Tibial nerve (tissue), 4 donors: ENCODE measurements around the gene CARD11. TPM values are rescaled to one million over a fixed set of nuclear protein-coding genes. Genes with fewer than 3 reads are reported as not detected.
"Not testable (repeated sequence)": the region's sequence is repeated elsewhere in the genome, so short reads cannot be mapped to it uniquely, and the experiment has no call there.

Experiments
- DNase-seq, 2 donors: peaks; one replicate each; pipeline ENCODE4 v3.0.0-alpha.2; 2019; ENCODE audit warnings: low spot score in 2 of 2
- H3K27ac ChIP-seq, 4 donors: fragments of 200-600 bp; sonication (generic) in 3 of 4; one replicate each; pipeline ENCODE4 v1.5.1; 2017 to 2019; ENCODE audit warnings: mild to moderate bottlenecking in 1 of 4
- H3K27me3 ChIP-seq, 2 donors: fragments of 200-600 bp; sonication (generic) in 1 of 2; one replicate each; pipeline versions ENCODE4 v1.5.1 to v1.6.0; 2017 to 2019
- H3K36me3 ChIP-seq, 3 donors: fragments of 200-600 bp; sonication (generic); one replicate each; pipeline ENCODE4 v1.5.1; 2018 to 2019
- H3K4me1 ChIP-seq, 4 donors: fragments of 200-600 bp; sonication (generic) in 3 of 4; one replicate each; pipeline ENCODE4 v1.5.1; 2017 to 2019
- H3K4me3 ChIP-seq, 4 donors: fragments of 200-600 bp; sonication (generic) in 3 of 4; one replicate each; pipeline ENCODE4 v1.5.1; 2017 to 2019; ENCODE audit warnings: mild to moderate bottlenecking in 1 of 4, moderate library complexity in 1 of 4
- H3K9me3 ChIP-seq, 4 donors: fragments of 200-600 bp; sonication (generic) in 3 of 4; one replicate each; pipeline ENCODE4 v1.5.1; 2017 to 2019
- EP300 ChIP-seq, 2 donors: sonication (generic); formaldehyde crosslinking; IDR thresholded peaks; one replicate each; pipeline ENCODE4 v1.6.1; 2017; ENCODE audit warnings: antibody characterized with exemption in 2 of 2, mild to moderate bottlenecking in 1 of 2
- POLR2A ChIP-seq, 2 donors: fragments of 450-650 bp; IDR thresholded peaks; one replicate each; pipeline ENCODE4 v1.6.1; 2017; ENCODE audit warnings: antibody characterized with exemption in 2 of 2, mild to moderate bottlenecking in 2 of 2, moderate library complexity in 2 of 2
- WGBS, 2 donors: methylation state at CpG; one replicate each; pipeline ENCODE4 v1.1.5; 2018; 5-methylcytosine and 5-hydroxymethylcytosine counted together
- total RNA-seq, 4 donors: library from RNA; depleted of rRNA; stranded (reverse); fragments of >200 nt; gene quantifications; one replicate each; pipeline ENCODE4 v1.1.0, GENCODE V29; 2016
- TF ChIP-seq, protein P1 (sequence below), 5 experiments: fragments of 200-600 bp in 3 of 5; fragments of 450-650 bp in 2 of 5; sonication (generic) in 3 of 5; IDR thresholded peaks; one replicate each; pipeline ENCODE4 v1.5.1; 2016 to 2019; ENCODE audit warnings: antibody characterized with exemption in 5 of 5, mild to moderate bottlenecking in 3 of 5, moderate library complexity in 2 of 5

CARD11 gene
- total RNA-seq, 4 donors from 2014 or later = 2.0 to 4.8 (median 3.1) TPM

DNA sequence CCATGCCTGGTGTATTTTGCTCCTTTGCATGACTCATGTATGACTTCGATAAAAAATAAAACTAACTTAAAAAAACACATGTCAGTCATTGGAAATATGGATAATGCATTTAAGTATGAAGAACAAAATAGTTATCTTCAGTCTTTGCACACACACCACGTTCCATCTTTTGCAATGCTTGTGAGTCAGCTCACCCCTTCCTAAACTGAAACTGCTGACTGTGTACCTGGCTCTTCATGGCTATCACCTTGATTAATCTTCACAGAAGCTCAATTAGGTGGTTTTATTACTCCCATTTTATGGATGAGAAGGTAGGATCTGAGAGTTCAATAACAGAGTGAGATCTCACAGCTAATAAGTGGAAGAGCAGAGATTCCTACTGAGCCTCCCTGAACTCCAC is 79.5 kb downstream of the CARD11 start:
- Histone ChIP-seq H3K27ac (no peak overlapping the region), H3K4me1 (no peaks in the 10 kb centered on the region), H3K4me3 (no peak overlapping the region), H3K9me3 (peaks cover 0 to 58% (median 7%) of the 10 kb centered on the region in 4 donors), H3K36me3 (no peaks in the 10 kb centered on the region), H3K27me3 (no peaks in the 10 kb centered on the region)
- WGBS, 2 donors = 85 to 86% methylated on average over 2 of the region's 2 CpGs
- TF ChIP-seq, protein P1, sequence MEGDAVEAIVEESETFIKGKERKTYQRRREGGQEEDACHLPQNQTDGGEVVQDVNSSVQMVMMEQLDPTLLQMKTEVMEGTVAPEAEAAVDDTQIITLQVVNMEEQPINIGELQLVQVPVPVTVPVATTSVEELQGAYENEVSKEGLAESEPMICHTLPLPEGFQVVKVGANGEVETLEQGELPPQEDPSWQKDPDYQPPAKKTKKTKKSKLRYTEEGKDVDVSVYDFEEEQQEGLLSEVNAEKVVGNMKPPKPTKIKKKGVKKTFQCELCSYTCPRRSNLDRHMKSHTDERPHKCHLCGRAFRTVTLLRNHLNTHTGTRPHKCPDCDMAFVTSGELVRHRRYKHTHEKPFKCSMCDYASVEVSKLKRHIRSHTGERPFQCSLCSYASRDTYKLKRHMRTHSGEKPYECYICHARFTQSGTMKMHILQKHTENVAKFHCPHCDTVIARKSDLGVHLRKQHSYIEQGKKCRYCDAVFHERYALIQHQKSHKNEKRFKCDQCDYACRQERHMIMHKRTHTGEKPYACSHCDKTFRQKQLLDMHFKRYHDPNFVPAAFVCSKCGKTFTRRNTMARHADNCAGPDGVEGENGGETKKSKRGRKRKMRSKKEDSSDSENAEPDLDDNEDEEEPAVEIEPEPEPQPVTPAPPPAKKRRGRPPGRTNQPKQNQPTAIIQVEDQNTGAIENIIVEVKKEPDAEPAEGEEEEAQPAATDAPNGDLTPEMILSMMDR (IDR thresholded peaks at IDR 0.05) = no peak
- TF ChIP-seq POLR2A (IDR thresholded peaks at IDR 0.05) = no peak
- TF ChIP-seq EP300 (IDR thresholded peaks at IDR 0.05) = no peak
- no peak for DNase-seq

DNA sequence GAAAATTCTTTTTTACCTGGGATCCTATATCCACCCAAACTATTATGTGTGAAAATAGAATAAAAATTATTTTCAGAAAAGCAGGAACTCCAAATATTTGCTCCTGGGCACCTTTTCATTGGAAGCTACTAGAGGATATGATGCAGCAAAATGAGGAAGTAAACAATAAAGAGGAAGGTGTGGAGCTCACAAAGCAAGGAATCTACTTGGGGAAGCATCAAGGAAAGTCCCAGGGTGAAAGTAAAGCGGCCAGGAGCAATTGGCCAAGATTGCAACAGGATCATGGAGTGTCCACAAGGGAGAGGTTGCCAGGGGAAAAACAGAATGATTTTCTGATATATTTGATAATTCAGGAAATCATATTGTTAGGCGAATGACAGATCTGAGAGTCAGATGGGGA is 80.8 kb downstream of the CARD11 start:
- peaks cover 0 to 47% (median 7%) of the 10 kb centered on the region in 4 donors for H3K9me3 ChIP-seq
- H3K36me3 ChIP-seq = no peaks in the 10 kb centered on the region
- no peaks in the 10 kb centered on the region for H3K27me3 ChIP-seq
- WGBS, 2 donors = 72 to 83% methylated on average over 2 of the region's 2 CpGs
- TF ChIP-seq, protein P1 (IDR thresholded peaks at IDR 0.05) = no peak
- TF ChIP-seq POLR2A (IDR thresholded peaks at IDR 0.05) = no peak
- no peak for TF ChIP-seq EP300 (IDR thresholded peaks at IDR 0.05)
- H3K4me1 ChIP-seq = no peaks in the 10 kb centered on the region
- no peak overlapping the region for H3K27ac ChIP-seq
- DNase-seq = no peak
- H3K4me3 ChIP-seq = no peak overlapping the region

- 90 to 94% methylated on average over 14 of the region's 14 CpGs for WGBS, 2 donors
- no peak overlapping the region for H3K4me3 ChIP-seq
- peaks cover 0 to 19% (median 3%) of the 10 kb centered on the region in 4 donors for H3K9me3 ChIP-seq
- TF ChIP-seq EP300 (IDR thresholded peaks at IDR 0.05) = no peak
- TF ChIP-seq, protein P1 (IDR thresholded peaks at IDR 0.05) = no peak
- TF ChIP-seq POLR2A (IDR thresholded peaks at IDR 0.05) = no peak
- no peak overlapping the region for H3K27ac ChIP-seq
- H3K4me1 ChIP-seq = no peaks in the 10 kb centered on the region
- no peak for DNase-seq
- H3K27me3 ChIP-seq = no peaks in the 10 kb centered on the region
- H3K36me3 ChIP-seq = no peaks in the 10 kb centered on the region
These were observed 83.7 kb downstream of the CARD11 start for GRCh38 chr7:2959828-2960599.

DNA sequence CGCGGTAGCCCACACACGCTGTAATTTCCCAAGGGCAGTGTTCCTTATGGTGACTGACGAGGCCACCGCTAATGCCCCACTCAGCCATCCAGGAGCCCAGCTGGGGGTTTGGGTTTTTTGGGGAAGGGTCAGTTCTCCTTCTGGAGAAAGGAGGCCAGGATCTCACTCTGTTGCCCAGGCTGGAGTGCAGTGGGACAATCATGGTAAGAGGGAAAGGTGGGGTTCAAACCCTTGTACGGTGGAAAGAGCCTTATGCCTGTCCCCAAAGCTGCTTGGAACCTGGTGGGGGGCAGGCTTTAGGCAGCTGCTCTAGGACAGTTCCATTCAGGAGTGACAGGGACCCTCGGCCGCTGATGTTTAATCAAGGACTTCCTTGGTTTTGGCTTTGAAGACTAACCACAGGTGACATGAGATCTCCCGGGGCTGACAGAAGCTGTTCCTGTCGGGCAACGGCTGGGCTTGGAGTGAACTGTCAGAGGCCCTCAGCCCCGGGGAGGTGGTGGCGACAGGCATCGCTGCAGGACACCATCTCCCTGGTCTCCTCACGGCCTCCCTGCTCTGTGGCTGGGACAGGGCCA is 84.5 kb downstream of the CARD11 start:
- Histone ChIP-seq H3K9me3 (peaks cover 0 to 11% (median 3%) of the 10 kb centered on the region in 4 donors), H3K27me3 (no peaks in the 10 kb centered on the region), H3K4me1 (no peaks in the 10 kb centered on the region), H3K36me3 (no peaks in the 10 kb centered on the region), H3K4me3 (no peak overlapping the region), H3K27ac (no peak overlapping the region)
- 78 to 82% methylated on average over 13 to 15 of the region's 15 CpGs for WGBS, 2 donors
- DNase-seq = no peak
- TF ChIP-seq POLR2A (IDR thresholded peaks at IDR 0.05) (no peak), EP300 (IDR thresholded peaks at IDR 0.05) (no peak)

DNA sequence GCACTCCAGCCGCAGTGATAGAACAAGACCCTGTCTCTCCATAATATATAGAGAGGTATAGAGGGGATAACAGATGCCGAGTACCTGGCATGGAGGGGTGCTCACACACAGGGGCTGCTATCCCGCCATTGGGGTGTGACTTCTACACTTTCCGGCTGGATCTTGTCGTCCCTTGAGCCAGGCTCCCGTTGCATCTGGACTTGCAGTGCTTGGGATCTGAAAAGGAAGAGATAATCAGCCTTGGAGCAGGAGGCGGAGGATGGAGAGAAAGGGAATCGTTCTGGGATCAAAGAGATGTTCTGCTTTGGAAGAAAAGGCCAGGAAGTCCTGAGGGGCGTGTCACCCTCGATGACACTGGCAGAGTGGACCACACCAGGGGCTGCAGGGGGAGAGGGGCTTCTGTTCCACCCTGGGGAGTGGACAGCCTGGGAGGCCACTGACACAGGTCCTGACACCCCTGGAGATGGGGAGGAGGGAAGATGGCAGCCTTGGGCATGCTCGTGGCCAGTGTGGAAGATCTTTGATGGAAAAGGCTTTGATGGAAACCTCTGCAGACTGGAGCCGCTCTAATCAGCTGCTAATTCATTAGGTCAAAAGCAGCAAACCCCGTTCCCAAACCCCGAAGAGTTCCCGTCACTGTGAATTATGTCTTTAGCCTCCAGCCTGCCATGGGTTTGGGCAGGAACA is 85.1 kb downstream of the CARD11 start:
- H3K4me3 ChIP-seq = no peak overlapping the region
- no peaks in the 10 kb centered on the region for H3K27me3 ChIP-seq
- no peaks in the 10 kb centered on the region for H3K4me1 ChIP-seq
- DNase-seq = no peak
- H3K36me3 ChIP-seq = no peaks in the 10 kb centered on the region
- TF ChIP-seq EP300 (IDR thresholded peaks at IDR 0.05) (no peak), POLR2A (IDR thresholded peaks at IDR 0.05) (no peak)
- TF ChIP-seq, protein P1 (IDR thresholded peaks at IDR 0.05) = no peak
- WGBS, 2 donors = 74 to 77% methylated on average over 15 of the region's 15 CpGs
- H3K9me3 ChIP-seq = peaks cover 0 to 5% (median 0%) of the 10 kb centered on the region in 4 donors
- H3K27ac ChIP-seq = no peak overlapping the region

DNA sequence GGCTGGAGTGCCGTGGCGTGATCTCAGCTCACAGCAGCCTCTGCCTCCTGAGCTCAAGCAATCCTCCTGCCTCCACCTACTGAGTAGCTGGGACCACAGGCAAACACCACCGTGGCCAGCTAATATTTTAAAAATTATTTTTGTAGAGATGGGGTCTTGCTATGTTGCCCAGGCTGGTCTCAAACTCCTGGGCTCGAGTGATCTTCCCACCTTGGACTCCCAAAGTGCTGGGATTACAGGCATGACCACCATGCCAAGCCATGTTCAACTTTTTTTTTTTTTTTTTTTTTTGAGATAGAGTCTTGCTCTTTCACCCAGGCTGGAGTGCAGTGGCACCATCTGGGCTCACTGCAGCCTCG is 86.3 kb downstream of the CARD11 start:
- WGBS, 2 donors = 91 to 92% methylated on average over 5 of the region's 5 CpGs
- not testable (repeated sequence) for H3K9me3 ChIP-seq, H3K4me3 ChIP-seq, DNase-seq, H3K36me3 ChIP-seq, H3K27ac ChIP-seq, H3K27me3 ChIP-seq, H3K4me1 ChIP-seq
